ENCODE results near the gene RNF4.
"Not testable (repeated sequence)": the region's sequence is repeated elsewhere in the genome, so short reads cannot be mapped to it uniquely, and the experiment has no call there.

Gene RNF4

DNA sequence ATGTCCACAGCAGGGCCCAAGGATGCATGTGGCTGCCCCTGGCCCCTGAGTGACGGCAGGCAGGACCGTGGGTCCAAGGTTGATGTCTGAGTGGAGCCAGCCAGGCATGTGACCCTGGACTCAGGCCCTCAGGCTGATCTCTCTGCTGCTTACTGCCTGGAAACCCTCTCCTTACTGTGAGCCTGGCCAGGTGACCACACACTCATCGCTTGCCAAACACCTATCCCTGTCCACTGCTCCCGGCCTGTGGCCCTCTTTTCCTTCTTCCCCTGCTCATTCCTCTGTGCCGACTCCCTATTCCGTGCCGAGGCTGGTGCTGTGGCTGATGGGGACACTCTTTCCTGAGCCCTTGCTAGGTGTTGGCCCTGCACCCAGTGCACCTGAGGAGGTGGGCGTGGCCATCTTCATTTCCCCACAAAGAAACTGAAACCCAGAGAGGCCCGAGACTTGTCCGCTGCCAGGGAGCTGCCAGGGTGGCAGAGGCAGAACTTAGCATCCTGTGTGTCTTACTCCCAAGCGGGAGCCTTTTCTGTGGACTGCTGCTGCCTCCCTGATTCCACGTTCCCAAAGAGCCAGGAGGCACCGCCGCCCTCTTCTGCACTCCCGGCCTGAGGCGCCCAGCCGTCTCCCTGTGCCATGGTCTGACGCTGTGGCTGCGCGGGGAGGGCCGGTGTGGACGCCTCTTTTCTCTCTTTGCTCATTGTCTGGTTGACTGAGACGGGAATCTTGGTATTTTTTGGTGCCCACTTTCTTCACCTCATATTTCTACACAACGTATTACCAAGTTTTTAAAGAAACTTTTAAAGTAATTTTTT lies 11.2 kb upstream of the RNF4 start:
- DNase-seq (ENCODE audit: low read depth in 2 of 2), result no peak

DNA sequence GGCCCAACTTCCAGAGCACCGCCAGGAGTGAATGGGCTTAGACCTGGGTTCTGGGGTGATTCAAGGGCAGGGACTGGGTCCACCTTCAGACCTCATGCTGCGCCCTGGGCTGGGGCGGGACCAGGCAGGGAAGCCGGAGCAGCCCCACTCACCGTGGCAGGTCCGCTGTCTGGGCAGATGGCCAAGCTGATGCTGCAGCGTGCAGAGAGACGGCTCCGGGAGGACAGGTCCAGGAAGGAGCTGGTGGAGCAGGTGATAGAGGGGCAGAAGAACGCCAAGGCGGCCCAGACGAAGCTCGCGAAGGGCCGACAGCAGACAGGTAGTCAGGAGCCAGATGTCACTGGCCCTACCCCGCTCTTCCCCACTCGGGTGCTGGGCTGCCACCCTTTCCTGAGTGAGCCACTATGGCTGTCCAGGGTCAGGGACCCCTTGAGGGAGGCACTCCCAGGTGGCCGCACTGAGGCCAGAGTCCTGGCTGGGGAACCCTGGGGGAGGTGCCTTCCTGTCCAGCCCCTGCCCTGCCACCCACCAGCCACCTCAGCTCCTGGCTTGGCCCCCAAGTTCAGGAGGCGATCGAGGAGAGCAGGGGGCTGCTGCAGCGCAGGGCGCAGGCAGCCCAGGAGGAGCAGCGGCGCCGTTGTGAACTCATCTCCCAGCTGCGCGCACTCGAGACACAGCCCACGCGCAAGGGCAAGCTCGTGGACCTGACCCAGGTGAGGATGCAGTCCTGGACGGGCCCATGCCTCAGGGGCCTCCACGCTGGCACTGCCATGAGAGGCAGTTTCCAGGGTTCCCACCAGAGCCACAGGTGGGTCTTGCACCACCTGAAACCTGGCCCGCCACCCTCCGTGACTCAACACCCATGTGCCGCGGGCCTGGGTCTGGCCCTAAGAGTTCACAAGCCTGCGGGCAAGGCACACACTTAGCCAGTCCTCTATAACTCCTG lies 10.1 kb upstream of the RNF4 start:
- DNase-seq (ENCODE audit: low read depth in 2 of 2), result no peak

DNA sequence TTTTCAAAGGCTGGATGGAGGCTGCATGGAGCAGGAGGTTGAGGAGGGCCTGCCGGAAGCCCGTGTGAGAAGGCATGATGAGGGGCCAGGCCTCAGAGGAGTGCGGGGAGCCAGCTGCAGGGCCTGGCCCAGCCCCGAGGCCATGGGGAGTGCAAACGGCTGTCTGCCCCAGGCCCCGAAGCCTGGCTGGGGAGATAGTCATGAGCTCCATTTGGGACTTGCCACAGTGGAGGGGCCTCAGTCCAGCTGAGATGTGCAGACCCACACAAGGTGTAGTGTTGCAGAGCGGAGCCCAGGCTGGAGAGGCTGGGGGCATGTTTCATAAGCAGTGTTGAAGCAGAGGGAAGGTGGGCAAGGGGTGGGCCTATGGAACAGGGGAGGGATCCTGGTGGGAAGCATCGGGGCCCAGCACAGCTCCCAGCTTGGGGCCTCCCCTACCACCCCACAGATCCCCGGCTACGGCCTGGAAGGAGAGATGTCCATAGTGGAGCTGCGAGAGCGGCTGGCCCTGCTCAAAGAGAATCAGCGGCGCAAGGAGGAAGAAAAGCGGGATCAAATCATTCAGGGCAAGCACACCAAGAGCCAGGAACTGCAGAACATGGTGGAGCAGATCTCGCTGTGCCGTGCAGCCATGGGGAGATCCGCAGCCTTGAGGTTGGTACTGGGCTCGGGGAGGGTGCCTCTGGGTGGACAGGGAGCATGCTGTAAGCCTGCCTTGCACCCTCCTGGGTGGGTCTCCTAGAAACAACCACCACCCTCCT lies 9.1 kb upstream of the RNF4 start:
- no peak for DNase-seq (ENCODE audit: low read depth in 2 of 2)

DNA sequence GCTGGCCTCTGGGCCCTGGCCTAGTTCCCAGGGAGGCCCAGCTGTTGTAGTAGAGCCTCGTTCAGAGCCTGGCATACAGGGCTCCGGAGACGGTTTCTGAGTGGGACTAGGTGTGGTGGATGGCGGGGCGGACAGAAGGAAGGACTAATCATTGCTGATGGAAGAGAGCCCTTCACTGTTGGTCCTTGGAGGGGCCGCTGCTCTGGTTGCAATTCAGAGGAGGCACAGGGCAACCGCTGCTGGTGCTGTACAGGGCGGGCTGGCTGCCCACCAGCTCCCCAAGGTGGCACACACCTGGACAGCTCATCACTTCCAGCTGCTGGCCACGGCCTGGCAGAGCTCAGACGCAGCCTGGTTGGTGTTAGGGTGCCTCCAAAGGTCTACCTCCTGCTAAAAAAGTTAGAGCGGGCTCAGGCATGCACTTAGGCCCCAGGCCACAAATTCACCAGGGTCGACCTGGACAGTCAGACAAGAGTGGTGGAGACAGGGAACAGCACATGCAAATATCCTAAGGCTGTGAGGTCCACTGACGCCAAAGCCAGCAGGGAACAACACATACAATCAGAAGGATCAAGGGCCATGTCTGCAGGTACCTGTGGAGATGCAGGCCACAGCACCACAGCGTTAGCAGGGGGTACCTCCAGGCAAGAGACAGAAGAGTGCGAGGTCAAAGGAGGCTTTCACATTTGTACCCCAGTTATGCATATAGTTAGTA lies 7.5 kb upstream of the RNF4 start:
- no peak for DNase-seq (ENCODE audit: low read depth in 2 of 2)

DNA sequence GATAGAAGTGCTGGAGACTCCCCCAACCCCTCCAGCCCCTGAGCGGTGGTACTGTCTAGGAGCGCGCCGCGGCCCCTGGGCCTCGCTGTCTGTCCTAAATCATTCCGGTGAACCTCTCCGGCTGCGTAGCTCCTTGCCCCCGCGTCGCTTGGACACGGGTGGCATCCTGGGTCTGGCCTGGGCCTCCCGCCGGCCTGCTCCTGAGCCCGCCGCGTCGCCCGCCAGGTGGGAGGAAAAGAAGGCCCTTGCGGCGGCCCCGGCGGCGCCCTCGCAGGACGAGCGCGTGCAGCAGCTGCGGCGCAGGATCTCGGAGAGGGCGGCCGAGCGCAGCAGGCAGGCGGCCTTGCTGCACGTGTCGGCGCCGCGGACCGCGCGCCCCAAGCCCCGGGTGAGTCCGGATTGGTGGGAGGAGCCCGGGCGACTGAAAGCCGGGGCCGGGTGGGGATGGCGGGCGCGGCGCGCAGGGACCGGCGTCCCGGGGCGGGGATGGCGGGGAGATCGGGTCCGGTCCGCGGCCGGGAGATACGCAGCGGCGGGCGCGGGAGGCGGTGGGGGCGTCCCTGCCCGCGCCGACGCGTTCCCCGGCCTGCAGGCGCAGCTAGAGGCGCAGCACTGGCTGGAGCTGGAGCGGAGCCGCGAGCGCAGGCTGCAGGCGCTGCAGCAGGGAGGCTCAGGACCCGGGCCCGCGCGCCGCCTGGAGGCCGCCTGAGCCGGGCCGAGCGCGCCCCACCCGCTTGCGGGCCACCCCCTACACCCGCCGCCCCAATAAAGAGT lies 6.5 kb upstream of the RNF4 start:
- DNase-seq (ENCODE audit: low read depth in 2 of 2), result peak in 1 of 2 donors; percentile 48

DNA sequence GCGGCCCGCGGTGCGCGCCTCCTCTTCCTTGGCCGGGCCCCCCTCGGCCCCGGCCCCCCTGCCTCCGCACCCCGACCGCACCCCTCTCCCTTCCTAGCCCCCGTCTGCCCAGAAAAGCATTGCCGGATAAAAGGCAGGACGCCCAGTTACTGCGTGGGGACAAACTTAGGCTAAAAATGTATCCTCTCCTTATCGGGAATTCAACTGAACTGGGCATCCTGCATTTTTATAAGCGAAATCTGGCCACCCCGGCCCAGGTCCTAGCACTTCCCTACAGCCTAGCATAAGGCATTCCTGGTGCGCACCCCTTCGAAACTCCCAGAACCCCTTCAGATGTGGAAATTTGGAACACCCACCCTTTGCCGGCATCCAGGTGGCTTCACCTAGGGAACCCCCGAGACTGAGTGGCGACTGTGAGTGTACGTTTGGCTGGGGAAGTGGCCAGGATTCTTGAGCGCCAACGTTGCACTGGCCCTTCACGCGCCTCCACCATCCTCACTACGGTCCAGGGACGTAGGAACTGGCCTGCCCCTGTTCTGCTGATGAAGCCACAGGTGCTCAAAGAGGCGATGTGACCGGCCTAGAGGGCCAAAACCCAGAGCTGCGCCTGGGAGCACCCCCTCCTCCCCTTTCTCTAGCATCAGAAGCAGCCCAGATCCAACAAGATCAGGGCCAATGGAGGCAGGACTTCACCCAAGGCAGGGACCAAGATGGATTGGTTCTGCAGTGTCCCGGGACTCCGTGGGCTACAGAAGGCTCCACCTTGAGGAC lies 5.7 kb upstream of the RNF4 start:
- DNase-seq (ENCODE audit: low read depth in 2 of 2), result no peak

DNA sequence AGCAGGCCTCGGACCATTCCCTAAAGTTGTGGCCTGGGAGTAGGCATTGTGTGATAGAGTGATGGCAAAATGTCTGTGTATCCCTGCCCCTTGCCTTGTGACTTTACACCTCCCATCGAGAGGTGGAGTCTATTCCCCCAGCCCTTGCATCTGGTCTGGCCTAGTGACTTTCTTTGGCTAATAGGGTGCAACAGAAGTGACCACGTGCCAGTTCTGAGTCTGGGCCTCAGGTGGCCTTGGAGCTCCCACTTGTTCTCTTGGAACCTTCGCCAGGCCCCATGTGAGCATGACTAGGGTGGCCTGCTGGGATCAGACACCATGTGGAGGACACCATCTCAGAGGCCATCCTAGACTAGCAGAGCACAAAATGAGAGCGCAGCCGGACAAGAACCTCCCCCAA lies 3.9 kb upstream of the RNF4 start:
- DNase-seq (ENCODE audit: low read depth in 2 of 2), result no peak

DNA sequence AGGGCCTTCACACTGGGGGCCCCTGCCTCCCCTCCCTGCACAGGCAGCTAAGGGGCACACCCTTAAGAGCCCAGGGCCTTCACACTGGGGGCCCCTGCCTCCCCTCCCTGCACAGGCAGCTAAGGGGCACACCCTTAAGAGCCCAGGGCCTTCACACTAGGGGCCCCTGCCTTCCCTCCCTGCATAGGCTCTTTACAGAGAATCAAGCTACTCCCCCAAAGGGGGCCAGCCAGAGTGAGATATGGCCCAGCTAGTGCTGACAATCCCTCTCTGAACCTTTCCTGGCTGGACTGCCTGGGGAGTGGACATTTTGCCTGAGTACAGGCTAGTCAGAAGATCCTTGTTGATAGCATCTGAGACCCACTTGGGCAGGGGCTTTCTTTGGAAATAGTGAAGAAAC lies 3.4 kb upstream of the RNF4 start:
- DNase-seq (ENCODE audit: low read depth in 2 of 2), result not testable (repeated sequence)

DNA sequence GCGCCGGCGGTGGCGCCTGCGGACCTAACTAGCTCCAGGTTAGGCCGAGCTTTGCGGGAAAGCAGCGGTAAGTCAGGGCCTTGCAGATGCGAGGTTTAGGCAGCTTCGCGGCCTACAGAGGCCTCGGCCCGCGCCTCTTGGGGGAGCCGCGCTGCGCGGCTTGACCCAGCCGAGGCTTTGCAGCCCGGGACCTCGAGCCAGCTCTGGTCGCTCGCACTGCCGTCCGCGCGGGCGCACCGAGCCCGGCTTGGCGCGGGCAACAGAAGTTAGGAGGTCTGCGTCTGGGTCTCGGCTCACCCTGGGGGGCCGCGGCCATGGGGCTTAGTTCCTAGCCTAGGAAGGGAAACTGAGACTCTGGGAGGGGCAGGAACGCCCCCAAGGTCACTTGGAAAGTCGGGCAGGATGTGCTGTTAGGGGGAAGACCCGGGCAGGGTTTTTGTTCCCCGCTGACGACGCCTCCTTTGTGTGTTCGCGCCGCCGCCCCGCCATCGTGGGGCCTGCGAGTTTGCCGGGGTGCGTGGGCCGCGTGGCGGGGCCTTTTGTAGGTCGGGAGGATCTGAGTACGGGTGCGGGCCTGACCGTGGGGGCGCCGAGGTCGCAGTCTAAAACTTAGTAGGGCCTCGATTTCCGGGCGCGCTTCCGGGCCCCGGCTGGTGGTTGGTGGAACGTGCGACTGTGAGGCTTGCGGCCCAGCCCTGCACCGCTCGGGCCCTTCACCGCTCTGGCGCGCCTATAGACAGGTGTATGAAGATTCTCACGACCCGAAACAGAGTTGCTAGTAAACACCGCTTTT lies 482 bp downstream of the RNF4 start:
- DNase-seq (ENCODE audit: low read depth in 2 of 2), result peak; percentile 47 to 53

DNA sequence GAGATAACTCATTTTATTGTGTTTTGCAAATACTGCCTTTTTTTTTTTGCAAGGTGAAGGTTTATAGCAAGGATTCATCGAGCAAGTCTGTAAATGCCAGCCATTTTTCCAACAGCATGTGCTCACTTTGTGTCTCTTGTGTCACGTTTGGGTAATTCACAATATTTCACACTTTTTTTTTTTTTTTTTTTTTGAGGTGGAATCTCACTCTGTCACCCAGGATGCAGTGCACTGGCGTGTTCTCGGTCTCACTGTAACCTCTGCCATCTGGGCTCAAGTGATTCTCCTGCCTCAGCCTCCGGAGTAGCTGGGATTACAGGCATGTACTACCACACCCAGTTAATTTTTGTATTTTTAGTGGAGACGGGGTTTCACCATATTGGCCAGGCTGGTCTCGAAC lies 1.9 kb downstream of the RNF4 start:
- DNase-seq (ENCODE audit: low read depth in 2 of 2), result no peak

DNA sequence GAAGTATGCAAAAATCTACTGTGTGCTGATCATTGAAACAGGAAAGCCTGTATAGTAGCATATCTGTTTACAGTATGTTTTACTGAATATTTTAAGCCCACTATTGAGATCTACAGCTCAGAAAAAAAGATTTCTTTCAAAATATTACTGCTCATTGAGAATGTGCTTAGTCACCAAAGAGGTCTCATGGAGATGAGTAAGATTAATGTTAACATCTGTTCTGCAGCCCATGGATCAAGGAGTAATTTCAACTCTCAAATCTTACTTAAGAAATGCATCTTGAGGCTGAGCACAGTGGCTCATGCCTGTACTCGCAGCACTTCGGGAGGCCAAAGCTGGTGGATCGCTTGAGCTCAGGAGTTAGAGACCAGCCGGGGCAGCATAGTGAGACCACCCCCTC lies 3.3 kb downstream of the RNF4 start:
- DNase-seq (ENCODE audit: low read depth in 2 of 2), result no peak

DNA sequence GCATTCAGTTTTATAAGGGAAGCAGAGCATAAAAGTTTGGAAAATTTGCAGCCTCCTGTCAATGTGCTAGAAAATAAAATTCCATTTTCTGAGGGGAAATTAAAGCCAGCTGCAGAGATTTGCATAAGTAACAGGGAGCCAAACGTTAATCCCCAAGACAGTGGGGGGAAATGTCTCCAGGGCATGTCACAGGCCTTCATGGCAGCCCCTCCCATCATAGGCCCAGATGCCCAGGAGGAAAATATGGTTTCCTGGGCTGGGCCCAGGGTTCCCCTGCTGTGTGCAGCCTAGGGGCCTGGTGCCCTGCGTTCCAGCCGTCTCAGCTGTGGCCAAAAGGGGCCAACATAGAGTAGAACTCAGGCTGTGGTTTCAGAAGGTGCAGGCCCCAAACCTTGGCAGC lies 9.3 kb downstream of the RNF4 start:
- DNase-seq (ENCODE audit: low read depth in 2 of 2), result no peak

DNA sequence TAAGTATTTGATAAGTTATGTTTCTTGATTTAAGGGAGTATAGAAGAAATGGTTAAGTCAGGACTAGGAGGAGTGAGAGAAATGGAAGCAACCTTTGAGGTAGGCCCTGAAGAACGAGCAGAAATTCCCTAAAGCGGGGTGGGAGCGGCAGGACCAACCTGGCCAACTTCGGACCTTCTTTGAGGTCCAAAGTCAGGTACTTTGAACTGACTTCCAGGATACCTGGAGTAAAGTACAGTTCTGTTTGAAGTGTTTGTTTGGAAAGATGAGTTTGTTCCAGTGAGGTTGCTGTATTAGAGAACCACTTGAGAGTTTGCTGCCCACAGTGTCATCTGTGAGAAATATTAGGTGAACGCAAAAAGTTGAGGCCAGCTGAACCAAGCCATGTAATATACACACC lies 11.7 kb downstream of the RNF4 start:
- no peak for DNase-seq (ENCODE audit: low read depth in 2 of 2)

DNA sequence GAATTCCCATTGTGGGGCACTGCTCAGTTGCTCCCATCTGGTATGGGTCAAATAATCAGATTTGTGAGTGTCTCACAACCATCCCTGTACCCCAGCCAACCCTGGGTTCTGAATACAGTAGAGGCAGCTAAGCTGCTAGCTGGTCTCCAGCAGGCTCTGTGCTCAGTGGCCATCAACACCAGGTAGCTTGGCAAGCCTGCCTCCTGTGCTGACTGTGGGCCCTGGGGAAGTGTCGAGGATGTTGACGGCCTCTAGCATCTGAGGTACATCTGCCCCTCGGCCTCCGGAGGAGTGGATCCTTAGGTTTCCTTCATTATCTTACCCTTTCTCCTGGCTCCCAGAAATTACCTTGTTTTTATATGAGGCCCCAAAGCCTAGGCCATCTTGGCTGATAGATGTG lies 13.3 kb downstream of the RNF4 start:
- DNase-seq (ENCODE audit: low read depth in 2 of 2), result no peak

DNA sequence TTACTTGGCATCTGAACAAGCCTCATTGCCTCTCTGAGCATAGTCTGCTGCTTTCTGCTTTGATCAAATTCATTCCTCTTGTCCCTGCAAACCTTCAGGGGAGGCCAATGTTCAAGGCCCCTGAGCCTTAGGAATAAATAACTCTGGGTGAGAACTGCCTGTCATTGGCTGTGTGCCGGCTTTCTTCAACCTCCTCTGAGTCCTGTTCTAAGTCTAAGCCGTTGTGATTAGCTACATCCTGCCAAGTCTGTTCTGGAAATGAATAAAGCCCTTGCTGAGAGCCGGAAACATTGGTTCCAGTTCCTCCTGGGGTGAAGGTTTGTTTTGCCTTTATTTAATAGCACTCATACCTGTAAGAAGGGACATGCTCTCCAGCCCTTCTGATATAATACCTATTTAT lies 13.8 kb downstream of the RNF4 start:
- no peak for DNase-seq (ENCODE audit: low read depth in 2 of 2)

DNA sequence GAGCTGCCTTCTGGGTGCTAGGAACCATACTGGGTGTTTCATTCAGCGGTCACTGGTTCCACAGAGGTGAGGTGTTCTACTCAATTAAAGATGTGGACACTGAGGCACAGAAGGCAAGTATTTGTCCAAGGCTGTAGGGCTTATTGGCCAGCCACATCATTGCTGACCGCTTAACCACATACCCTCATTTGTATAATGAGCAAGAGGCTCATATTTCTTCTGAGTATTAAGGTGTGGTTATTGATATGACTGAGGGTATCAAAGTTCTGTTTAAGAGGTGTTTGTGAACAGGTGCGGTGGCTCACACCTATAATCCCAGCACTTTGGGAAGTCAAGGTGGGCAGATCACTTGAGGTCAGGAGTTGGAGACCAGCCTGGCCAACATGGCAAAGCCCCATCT lies 14.3 kb downstream of the RNF4 start:
- DNase-seq (ENCODE audit: low read depth in 2 of 2), result no peak

DNA sequence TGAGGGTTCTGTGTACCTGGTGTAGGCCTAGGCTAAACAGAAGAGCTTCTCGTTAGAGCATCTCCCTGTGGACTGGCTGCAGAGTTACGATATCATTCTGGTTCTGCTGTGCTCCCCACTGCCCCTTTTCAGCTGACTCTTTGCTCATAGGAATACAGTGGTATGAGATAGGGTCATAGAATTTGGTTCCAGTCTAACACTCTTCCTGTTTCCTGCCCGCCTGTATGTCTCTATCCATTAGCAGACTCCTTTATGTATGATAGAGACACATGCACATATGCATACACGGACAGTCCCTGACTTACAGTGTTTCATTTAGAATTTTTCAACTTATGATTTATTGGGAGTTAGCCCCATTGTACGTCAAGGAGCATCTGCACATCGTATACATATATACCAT lies 15.3 kb downstream of the RNF4 start:
- DNase-seq (ENCODE audit: low read depth in 2 of 2), result no peak

DNA sequence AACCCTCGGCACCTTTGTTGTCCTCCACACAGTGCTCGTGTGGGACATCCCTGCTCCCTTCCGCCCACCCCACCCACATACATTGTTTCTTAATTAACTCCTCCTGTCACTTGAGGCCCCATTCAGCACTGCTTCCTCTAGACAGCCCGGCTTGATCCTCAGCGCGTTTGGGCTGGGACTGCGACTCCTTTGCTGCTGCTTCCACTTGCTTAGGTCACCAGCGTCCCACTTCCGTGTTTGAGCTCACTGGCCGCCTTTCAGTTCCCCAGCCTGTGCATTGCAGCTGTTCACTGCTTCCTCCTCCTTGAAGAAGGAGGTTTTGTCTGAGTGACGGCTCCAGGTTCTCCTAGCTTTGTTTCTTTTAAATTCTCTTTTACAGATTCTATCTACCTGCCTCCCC lies 16.1 kb downstream of the RNF4 start:
- peak in 1 of 2 donors; percentile 34 for DNase-seq (ENCODE audit: low read depth in 2 of 2)

DNA sequence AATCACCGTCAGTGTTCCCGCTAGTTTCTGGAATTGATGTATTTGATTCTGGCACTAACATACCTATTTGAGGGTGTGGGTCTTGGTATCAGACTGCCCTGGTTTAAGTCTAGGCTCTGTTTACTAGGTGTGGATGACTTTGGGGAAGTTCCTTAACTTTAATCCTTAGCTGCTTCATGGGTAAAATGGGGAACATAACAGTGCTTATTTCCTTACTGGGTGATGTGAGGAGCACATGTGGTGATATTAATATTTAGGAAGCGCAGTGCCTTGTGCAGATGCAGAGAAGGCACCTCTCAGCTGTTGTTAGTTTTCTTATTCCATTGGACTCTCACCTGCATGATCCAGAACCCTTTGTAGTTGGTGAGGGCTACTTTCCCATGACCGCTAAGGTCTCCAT lies 17.1 kb downstream of the RNF4 start:
- DNase-seq (ENCODE audit: low read depth in 2 of 2), result no peak

Measured in stimulated activated CD8-positive, alpha-beta memory T cell treated with anti-CD3 and anti-CD28 coated beads, Interleukin-15, amount 100 ng/mL, for 4 hours (primary cell).